Stimulated activated naive CD8-positive, alpha-beta T cell treated with anti-CD3 and anti-CD28 coated beads, Interleukin-15, amount 100 ng/mL, for 72 hours (primary cell): ENCODE results near the gene PTPN13.

ENCODE experiments used
- ATAC-seq: fragments of 150-1000 bp; cut with Tn5 transposase; 2 replicates; pipeline ENCODE4 v1.10.0; 2021; ENCODE audit warnings: mild to moderate bottlenecking, moderate library complexity
- DNase-seq, 2 donors: peaks; one replicate each; pipeline ENCODE4 v3.0.0; 2021 to 2022
- H3K27ac Mint-ChIP-seq, 2 donors: one replicate each; pipeline ENCODE4 v1.8.0; 2022; ENCODE audit warnings: mild to moderate bottlenecking in 2 of 2, mixed read lengths in 2 of 2, moderate library complexity in 2 of 2
- H3K27me3 Mint-ChIP-seq: one replicate; pipeline ENCODE4 v1.8.0; 2022; ENCODE audit warnings: mixed read lengths
- H3K4me1 Mint-ChIP-seq: one replicate; pipeline ENCODE4 v1.8.0; 2022; ENCODE audit warnings: mild to moderate bottlenecking, mixed read lengths
- H3K4me3 Mint-ChIP-seq, 2 donors: one replicate each; pipeline ENCODE4 v1.8.0; 2022; ENCODE audit warnings: mild to moderate bottlenecking in 2 of 2, mixed read lengths in 2 of 2, moderate library complexity in 1 of 2
- H3K9me3 Mint-ChIP-seq, 2 donors: one replicate each; pipeline ENCODE4 v1.8.0; 2022; ENCODE audit warnings: mixed read lengths in 2 of 2

The PTPN13 gene

DNA sequence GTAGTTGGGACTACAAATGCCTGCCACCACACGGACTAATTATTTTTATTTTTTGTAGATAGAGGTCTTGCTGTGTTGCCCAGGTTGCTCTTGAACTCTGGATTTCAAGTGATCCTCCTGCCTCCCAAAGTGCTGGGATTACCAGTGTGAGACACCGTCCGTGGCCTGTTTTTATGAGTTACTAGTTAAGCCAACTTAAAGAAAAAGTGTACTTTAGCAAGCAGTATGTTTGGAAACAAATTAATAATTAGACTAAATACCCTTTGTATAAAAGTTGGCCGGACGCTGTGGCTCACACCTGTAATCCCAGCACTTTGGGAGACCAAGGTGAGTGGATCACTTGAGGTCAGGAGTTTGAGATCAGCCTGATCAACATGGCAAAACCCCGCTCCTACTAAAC is 14.2 kb upstream of the PTPN13 start:
- no peak overlapping the region for H3K4me3 Mint-ChIP-seq
- H3K27me3 Mint-ChIP-seq: no peaks in the 10 kb centered on the region
- H3K4me1 Mint-ChIP-seq: no peaks in the 10 kb centered on the region
- no peaks in the 10 kb centered on the region for H3K9me3 Mint-ChIP-seq
- ATAC-seq (no peak), DNase-seq (no peak)
- no peak overlapping the region for H3K27ac Mint-ChIP-seq

DNA sequence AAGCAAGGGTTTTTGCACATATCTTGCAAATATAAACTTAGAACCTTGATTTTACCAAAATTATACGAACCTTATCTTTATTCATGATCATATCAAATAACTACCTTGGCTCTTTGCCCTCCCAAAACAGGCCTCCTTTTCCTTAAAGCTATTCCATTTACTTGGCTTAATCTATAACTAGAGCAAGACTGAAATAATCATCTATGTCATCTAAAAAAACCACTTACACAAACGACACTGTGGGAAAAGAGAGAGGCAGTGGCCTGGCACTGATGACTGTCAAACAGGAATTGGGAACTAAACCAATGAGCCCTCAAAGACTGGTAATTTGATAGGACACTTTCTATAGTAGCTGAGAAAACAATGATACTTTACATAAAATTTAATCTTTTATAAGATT is 11.7 kb upstream of the PTPN13 start:
- Mint-ChIP-seq H3K27me3 (peaks cover 15% of the 10 kb centered on the region), H3K9me3 (no peaks in the 10 kb centered on the region), H3K4me1 (no peaks in the 10 kb centered on the region), H3K27ac (no peak overlapping the region), H3K4me3 (no peak overlapping the region)
- DNase-seq: no peak
- no peak for ATAC-seq

DNA sequence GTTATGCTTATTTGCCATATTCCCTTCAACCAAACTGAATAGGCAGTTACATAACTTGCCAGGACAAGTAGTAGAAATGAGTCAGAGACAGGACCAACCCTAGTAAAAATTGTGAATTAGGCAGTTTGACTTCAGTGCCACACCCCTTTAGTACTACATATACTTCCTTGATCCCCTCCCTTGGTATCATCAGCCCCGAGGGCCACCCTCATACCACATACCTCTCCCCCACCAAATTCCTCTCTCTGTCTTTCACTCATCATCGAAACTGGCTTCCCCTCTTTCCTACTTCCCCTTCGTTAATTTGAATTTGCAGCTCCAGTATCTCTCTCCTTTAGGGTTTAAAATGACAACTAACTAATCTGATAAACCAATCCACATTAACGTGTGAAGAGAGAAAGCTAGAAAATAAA is 7.9 kb upstream of the PTPN13 start:
- Mint-ChIP-seq H3K4me3 (no peak overlapping the region), H3K4me1 (no peaks in the 10 kb centered on the region), H3K9me3 (no peaks in the 10 kb centered on the region), H3K27ac (no peak overlapping the region), H3K27me3 (peaks cover 15% of the 10 kb centered on the region)
- ATAC-seq (no peak), DNase-seq (no peak)

DNA sequence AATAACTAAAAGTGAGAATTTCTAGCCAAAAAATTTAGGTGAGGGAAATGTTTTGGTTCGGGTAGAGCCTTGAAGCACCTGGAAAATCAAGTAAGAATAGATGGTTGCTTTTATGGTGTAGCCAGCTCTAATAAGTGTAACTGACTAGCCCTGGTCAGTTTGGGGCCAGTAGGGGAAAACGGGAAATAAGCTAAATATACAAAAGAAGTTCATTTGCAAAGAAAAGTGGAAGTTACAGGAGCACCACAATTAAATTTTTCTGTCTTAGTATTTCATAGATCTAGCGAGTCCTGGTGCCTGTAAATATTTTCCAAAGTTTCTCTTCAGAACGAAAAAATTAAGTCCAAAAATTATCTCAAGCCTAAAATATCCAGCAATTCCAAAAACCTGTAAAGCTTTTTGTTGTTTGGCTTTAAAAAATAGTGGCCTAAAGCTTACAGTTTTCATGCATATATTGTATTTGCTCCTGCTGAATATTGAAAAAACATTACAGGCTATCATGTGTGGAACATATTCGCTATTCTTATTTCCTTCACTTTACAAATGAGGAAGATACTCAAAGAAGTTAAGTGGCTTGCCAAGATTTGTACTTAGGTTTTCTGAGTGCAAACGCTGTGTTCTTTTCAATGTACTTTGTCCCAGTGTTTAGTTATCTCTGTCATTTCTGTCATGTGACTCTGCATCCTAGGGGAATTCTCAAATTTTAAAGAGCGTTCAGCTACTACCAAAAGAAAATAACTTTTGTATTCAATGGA is 7.3 kb upstream of the PTPN13 start:
- ATAC-seq (no peak), DNase-seq (no peak)
- Mint-ChIP-seq H3K27ac (no peak overlapping the region), H3K9me3 (no peaks in the 10 kb centered on the region), H3K4me3 (no peak overlapping the region), H3K4me1 (no peaks in the 10 kb centered on the region), H3K27me3 (peaks cover 15% of the 10 kb centered on the region)

DNA sequence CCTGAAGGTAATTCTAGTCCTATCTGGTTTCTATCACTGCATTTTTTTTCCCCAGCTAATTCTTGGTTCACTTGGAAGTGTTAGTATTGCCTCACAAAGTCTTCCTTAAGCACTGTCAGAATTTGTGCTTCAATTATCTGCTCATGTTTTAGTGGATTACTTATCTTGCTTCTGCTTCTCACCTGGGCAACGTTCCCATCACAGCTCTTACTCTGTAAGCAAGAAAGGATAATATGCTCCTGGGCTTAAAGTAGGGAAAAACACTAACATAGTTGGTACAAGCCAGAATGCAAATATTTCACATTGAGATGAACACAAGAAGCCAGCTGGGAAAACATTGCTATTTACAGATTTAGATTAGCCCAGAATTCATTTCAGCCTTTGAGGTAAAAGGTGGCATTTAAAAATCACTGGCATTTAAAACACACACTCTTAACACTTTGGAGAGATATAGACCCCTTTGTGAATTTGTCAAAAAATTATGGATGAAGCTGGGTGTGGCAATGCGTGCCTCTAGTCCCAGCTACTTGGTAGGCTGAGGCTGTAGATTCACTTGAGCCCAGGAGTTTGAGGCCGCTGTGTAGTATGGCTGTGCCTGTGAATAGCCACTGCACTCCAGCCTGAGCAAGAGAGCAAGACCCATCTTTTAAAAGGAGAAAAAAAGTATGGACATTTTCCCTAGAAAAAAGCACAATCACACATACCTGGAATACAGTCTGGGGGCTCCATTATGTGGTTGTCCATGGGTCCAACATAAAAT is 6.6 kb upstream of the PTPN13 start:
- H3K9me3 Mint-ChIP-seq: no peaks in the 10 kb centered on the region
- H3K27me3 Mint-ChIP-seq: peaks cover 19% of the 10 kb centered on the region
- no peak for DNase-seq
- no peaks in the 10 kb centered on the region for H3K4me1 Mint-ChIP-seq
- no peak overlapping the region for H3K27ac Mint-ChIP-seq
- ATAC-seq: no peak
- no peak overlapping the region for H3K4me3 Mint-ChIP-seq

DNA sequence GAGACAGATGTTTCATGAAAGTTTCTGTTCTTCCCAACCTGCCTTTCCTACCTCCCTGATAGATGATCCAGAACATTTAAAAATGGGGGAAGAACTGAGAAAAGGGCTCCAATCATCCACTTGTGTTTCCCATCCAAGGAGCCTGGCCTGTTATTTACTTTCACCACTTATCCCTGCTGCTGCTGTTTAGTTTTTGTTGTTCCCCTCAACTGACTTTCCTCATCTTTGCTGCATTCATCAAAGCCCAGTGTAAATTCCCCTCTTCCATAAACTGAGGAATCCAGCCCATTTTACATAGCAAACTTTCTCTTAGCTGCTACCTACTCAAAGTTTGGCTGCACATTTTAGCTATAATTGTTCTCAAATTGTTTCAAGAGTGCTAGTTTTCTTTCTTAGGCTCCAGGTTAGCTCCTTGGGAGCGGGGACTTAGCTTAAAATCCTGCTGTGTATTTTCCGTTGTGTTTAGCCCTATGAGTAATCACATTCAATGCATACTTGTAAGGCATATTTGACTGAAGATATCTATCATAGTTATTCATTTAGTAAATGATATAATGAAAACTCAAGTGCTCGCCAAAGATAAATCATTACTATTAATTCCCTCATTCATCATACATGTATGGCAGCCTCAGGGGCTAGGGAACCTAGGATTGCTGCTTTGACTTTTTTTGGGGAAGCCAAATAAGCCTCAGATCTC is 1.4 kb upstream of the PTPN13 start:
- Mint-ChIP-seq H3K4me1 (peaks cover 21% of the 10 kb centered on the region), H3K4me3 (no peak overlapping the region), H3K27ac (no peak overlapping the region), H3K9me3 (no peaks in the 10 kb centered on the region), H3K27me3 (peaks cover 49% of the 10 kb centered on the region)
- ATAC-seq: no peak
- DNase-seq: no peak

DNA sequence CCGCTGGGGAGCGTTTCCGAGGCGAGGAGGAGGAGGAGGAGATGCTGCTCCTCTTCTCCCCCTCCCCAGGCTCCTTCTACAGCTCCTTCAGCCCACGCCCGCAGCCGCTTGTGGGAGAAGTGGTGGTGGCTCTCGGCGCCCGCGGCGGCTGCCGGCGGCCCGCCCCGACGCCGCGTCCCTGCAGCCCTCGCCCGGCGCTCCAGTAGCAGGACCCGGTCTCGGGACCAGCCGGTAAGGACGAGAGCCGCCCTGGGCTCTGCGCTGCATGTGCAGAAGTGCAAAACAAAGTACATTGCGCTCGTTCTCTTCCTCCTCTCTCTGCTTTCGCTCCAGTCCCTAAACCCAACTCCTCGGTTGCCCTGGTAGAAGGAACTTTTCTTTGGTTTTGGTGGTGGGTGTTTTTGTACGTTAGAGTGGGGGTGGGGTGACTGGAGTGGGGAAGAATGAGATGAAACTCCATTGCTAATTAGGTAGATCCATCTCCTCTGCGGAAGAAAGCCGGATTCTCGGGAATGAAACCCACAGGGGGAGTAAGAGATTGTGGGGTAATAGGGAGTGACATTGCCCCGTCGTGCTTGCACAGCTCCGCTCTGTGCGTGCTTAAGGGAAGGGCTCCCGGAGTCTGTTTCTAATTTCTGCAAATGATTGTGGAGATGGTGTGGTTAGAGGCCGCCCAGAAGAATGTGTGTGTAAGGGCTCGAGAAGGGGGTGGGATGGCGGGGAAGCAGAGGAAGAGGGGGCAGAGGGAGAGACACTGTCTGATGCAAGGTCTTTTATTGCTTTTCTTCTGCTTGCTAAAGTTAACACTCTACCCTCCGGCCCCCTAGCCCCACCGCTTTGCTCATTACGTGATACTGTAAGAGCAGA is 677 bp downstream of the PTPN13 start:
- H3K27ac Mint-ChIP-seq: no peak overlapping the region
- H3K4me3 Mint-ChIP-seq: peak overlapping the region; percentile 74 to 81
- peaks cover 49% of the 10 kb centered on the region for H3K27me3 Mint-ChIP-seq
- H3K4me1 Mint-ChIP-seq: peaks cover 21% of the 10 kb centered on the region
- peak; percentile 65 for ATAC-seq
- no peaks in the 10 kb centered on the region for H3K9me3 Mint-ChIP-seq
- peak in 1 of 2 donors; percentile 10 for DNase-seq

DNA sequence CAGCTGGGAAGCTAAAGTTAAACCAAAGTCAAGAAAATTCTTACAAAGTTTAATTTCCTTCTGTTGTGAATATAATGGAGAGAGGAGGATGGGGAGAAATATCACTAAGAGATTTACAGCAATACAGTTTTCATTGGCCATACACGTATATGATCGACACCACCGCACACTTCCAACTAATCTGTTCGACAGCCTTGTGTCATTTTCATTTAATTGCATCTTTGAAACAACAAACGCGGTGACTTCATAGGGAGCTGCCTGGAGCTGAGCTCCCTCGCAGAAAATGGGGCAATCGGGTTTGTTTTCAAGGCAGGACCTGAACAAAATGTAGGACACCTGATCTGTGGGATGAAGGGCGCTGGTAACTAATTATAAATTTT is 1.3 kb downstream of the PTPN13 start:
- H3K27ac Mint-ChIP-seq: no peak overlapping the region
- peaks cover 21% of the 10 kb centered on the region for H3K4me1 Mint-ChIP-seq
- H3K4me3 Mint-ChIP-seq: peak overlapping the region; percentile 74 to 81
- ATAC-seq: no peak
- DNase-seq: no peak
- no peaks in the 10 kb centered on the region for H3K9me3 Mint-ChIP-seq
- H3K27me3 Mint-ChIP-seq: peaks cover 49% of the 10 kb centered on the region

DNA sequence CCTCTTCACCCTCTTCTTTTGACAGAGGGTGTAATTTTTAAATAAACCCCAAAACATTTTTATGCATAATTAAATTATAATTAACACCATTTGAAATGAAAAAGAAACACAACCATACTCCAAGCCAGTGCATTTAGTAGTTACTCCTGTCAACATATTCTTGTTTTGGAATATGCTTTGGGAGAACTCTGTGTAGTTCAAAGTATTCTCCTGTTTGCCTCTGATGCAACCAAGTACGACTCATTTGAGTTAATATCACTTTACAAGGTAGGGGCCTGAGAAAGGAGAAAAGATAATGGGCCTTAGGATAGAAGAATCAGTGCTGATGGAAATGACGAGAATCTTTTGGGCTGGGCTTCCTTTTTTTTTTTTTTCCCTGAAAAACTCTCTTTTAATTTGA is 2.7 kb downstream of the PTPN13 start:
- Mint-ChIP-seq H3K27ac (no peak overlapping the region), H3K27me3 (peaks cover 49% of the 10 kb centered on the region), H3K4me1 (peaks cover 21% of the 10 kb centered on the region), H3K4me3 (no peak overlapping the region), H3K9me3 (no peaks in the 10 kb centered on the region)
- ATAC-seq (no peak), DNase-seq (no peak)

DNA sequence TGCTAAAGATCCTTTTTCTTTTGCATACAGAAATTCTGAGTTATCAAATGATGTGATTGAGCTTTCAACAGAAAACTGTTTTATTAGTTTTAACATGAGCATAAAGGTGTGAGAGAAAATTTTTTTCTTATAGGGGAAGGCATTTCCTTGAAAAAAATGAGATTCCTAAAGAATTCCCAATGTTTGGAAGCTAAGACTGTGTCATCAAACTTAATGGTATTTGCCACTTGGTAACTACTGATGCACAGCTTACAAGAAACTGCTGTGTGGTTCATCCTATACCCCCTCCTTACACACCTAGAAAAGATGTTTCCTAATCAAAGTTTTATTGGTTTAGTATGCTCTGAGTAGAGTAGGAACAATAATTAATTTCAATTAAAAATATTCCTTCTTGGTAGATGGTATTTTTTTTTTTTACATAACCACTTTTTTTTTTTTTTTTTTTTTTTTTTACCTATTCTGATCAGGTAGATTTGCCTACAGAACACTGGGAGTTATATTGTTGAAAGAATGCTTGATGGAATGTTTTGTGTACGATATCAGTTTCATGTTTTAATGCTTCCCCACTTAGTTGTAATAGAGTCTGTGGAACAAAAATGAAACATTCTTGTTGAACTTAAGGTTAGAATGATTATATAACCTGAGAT is 6.0 kb downstream of the PTPN13 start:
- Mint-ChIP-seq H3K4me3 (no peak overlapping the region), H3K4me1 (peaks cover 4% of the 10 kb centered on the region), H3K9me3 (no peaks in the 10 kb centered on the region), H3K27me3 (peaks cover 19% of the 10 kb centered on the region), H3K27ac (no peak overlapping the region)
- DNase-seq (no peak), ATAC-seq (no peak)

DNA sequence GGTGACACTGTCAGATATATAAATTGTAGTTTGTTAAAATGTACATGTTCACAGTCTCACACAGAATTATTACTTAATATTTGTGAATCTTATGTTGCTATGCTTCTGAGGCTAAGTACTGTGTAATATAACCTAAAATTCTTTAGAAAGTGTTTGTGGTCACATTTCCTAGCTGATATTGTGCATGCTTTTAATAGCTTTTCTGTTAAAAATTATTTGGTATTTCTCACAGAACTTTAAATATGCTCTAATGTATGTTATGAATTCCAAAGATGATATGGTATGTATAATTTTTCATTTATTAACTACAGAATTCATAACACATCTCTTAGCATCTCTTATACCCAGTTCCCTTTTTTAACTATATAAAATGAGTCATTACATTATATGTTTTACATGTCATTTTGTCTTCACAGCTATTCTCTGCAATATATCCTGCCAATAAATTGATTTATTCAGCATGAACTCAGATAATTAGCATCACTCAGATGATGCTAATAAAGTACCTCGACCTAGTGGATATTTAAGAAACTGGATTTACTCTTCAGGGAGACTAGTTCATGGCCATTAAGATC is 9.3 kb downstream of the PTPN13 start:
- Mint-ChIP-seq H3K9me3 (no peaks in the 10 kb centered on the region), H3K27me3 (no peaks in the 10 kb centered on the region), H3K27ac (no peak overlapping the region), H3K4me3 (no peak overlapping the region), H3K4me1 (no peaks in the 10 kb centered on the region)
- no peak for DNase-seq
- ATAC-seq: no peak

DNA sequence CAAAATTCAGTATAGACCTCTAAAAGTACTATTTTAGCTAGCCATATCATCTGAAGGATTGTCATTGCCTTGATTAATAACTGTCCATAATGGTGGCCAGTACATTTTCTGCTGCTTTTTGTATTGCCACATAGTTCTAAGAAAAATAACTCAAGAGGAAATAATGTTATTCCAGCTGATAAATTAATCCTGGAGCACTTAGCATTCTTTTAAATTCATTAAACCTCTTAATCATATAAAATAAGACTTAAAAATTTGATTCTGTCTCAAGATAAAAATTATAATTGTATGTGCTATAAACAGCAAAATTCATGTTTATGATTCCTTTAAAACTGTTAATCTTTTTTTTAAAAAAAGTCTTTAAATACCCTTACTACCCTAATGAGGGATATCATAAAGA is 12.7 kb downstream of the PTPN13 start:
- no peak for ATAC-seq
- Mint-ChIP-seq H3K4me1 (no peaks in the 10 kb centered on the region), H3K9me3 (no peaks in the 10 kb centered on the region)

DNA sequence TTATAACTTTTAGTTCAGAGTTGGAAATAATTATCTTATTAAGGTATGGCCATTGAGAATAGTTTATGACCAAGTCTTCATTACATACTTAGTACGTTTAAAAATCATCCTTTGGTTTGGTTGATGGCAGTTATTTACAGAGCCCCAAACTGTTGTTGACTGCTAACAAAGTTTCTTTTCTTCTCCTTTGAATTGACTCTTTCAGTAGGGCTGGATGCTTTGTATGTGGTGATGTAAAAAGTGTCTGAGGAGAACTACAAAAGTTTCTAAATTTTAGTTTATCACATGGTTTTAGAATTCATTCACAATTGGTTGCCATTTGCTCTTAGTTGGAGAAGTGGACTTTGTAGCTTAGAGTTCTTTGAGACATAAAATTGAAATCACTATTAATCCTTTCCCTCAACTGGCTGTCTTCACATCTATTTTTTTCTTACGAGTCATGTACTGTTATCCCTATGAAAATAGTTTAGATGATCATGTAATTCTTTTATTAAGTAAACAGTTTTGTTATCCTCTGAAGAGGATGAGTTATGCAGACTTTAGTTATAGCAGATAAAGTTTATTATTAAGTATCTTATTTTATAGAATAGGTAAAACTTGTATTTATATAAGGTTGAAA is 14.8 kb downstream of the PTPN13 start:
- no peaks in the 10 kb centered on the region for H3K27me3 Mint-ChIP-seq
- no peak for DNase-seq
- H3K4me1 Mint-ChIP-seq: no peaks in the 10 kb centered on the region
- H3K9me3 Mint-ChIP-seq: no peaks in the 10 kb centered on the region
- ATAC-seq: no peak
- no peak overlapping the region for H3K27ac Mint-ChIP-seq
- H3K4me3 Mint-ChIP-seq: no peak overlapping the region

More for the DNA sequence above, 12.7 kb downstream of the PTPN13 start:
- no peak overlapping the region for H3K27ac Mint-ChIP-seq
- H3K27me3 Mint-ChIP-seq: no peaks in the 10 kb centered on the region
- DNase-seq: no peak
- no peak overlapping the region for H3K4me3 Mint-ChIP-seq

DNA sequence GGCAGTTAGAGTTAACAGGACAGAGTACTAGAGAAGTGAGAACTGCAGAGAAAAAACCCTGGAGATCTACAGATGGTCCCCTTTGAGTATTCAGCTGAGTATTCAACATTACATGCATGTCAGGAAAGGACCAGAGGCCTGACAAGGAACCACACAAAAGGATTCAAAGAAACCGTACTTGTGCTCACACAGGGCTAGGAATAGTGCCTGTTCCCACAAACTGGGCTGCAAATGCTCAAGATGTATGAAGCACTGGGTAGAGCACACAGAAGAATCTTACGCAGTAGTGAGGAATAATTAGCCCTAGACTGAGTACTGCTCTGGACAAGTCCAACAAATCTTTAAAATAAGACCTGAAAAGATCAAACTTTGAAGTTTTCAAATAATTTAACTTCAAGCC is 17.6 kb downstream of the PTPN13 start:
- Mint-ChIP-seq H3K9me3 (peaks cover 0 to 3% of the 10 kb centered on the region in 2 donors), H3K27ac (no peak overlapping the region), H3K4me3 (no peak overlapping the region), H3K4me1 (no peaks in the 10 kb centered on the region), H3K27me3 (no peaks in the 10 kb centered on the region)
- DNase-seq (no peak), ATAC-seq (no peak)
